NOMO-1 treated with DMSO at 0.1 percent for 48 hours (cell line): ENCODE measurements around the gene METRN.

Source experiments
- DNase-seq: peaks from one replicate; lab custom pipeline; 2025; ENCODE audit not compliant: unreplicated experiment; lab: John Stamatoyannopoulos, UW

METRN gene

DNA sequence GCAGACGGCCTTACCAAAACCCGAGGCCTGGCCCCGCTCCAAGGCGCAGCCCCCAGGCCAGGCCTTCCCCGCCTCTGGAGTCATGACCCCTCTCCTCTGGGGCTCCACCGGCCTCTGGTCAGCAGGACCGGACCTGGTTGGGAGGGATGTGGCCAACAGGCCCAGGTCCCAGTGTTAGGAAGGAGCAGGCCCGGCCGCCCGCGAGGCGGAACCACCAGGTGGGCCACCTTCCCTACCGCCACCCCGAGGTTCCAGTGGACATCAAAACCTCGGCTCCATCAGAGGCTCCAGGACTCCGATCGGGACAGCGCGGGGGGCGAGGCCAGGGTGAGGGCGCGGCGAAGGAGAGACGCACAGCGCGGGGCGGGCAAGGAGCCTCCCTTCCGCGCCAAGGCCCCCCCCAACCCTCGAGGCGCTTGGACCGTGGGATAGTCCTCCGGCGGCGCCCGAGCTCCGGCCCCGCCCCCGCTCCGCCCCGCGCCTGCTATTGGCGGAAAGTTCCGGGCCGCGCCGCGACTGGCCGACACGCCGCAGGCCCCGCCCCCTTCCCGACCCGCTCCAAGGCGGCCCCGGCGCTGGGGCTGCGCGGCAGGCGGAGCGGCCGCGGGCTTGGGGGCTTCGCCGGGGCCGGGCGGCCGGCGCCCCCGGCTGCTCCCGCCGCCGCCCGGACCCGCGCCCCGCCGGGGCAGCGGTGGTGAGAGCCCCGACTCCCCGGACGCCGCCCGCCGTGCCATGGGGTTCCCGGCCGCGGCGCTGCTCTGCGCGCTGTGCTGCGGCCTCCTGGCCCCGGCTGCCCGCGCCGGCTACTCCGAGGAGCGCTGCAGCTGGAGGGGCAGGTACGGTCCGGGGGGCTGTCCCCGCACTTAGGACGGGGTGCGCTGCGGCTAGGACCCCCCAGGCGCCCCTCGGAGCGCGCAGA is at the start of gene METRN:
METRN (plus strand) TSS at position 561 of the 919 bp plus-strand sequence; CDS start at position 733, 172 bp downstream.
- peak; percentile 73 for DNase-seq

DNA sequence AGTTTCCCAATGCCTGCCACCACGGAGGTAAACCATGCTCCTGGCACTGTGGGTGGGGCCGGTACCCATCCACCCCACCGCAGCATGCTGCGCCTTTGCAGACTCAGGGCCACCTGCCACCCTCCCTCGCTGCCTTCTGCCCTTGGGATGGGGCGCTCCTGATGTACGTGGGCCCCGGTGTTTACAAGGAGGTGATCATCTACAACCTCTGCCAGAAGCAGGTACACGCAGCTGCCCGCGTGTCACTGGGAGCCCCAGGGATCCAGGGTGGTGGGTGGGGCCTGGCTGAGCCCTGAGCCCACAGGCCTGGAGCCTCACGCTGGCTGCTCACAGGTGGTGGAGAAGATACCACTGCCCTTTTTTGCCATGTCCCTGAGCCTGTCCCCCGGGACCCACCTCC is 48.3 kb upstream of the METRN start:
- no peak for DNase-seq

GRCh38 chr16:667113-667779 is 47.7 kb upstream of the METRN start:
- no peak for DNase-seq

- peak; percentile 93 for DNase-seq
These were observed 47.0 kb upstream of the METRN start, which contains the start of gene RHOT2 for GRCh38 chr16:667780-668518. TSS of gene RHOT2 (plus strand) at chr16:668132. CDS start at chr16:668200, 68 bp downstream.

DNA sequence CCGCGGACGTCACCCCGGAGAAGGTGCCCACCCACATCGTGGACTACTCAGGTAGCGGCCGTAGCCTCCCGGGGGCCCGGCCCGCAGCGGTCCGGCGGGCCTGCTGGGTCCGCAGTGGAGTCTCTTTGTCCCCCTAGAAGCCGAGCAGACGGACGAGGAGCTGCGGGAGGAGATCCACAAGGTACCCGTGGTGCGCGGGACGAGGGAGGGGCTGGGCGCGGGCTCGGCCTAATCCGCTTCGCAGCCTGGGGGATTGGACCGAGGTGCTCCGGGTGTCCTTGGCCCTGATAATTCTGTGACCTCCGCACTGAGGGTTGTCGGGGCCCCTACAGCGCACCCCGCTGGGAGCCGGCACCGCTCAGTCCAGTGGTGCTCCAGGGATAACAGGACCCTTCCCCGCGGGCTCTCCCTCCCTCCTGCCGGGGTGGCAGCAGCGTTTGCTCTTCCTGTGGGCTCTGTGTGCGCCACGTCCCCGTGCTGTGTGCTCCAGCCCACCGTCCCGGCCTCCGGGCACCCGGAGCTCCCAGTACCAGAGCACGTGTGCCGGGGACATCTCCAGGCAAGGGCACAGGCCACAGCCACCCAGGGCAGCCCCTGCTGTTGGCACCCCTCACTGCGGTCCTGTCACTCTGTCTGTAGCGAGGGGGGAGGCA is 46.3 kb upstream of the METRN start:
- no peak for DNase-seq

GRCh38 chr16:669666-670065 is 45.3 kb upstream of the METRN start:
- DNase-seq: no peak

DNA sequence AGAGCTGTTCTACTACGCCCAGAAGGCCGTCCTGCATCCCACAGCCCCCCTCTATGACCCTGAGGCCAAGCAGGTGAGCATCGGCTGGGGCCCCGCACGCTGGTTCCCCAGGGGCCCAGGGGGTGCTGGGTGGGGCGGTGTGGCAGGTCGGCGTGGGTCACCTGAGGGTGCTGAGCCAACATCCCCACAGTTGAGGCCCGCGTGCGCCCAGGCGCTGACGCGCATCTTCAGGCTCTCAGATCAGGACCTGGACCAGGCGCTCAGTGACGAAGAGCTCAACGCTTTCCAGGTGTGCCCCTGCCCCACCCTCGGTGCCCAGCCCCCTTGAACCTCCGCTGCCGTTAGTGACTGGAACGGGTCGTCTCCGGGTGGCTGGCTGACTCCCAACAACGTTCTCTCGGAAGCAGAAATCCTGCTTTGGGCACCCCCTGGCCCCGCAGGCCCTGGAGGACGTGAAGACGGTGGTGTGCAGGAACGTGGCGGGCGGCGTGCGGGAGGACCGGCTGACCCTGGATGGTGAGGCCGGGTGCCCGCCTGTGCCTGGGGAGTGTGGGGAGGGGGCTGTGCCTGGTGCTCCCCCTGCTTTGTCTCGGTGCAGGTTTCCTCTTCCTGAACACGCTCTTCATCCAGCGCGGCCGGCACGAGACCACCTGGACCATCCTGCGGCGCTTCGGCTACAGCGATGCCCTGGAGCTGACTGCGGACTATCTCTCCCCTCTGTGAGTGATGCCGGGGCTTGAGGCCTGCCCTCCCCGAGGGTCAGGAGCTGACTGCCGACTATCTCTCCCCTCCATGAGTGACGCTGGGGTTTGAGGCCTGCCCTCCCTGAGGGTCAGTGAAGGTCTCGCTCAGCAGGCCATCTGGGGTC is 44.2 kb upstream of the METRN start:
- no peak for DNase-seq

DNA sequence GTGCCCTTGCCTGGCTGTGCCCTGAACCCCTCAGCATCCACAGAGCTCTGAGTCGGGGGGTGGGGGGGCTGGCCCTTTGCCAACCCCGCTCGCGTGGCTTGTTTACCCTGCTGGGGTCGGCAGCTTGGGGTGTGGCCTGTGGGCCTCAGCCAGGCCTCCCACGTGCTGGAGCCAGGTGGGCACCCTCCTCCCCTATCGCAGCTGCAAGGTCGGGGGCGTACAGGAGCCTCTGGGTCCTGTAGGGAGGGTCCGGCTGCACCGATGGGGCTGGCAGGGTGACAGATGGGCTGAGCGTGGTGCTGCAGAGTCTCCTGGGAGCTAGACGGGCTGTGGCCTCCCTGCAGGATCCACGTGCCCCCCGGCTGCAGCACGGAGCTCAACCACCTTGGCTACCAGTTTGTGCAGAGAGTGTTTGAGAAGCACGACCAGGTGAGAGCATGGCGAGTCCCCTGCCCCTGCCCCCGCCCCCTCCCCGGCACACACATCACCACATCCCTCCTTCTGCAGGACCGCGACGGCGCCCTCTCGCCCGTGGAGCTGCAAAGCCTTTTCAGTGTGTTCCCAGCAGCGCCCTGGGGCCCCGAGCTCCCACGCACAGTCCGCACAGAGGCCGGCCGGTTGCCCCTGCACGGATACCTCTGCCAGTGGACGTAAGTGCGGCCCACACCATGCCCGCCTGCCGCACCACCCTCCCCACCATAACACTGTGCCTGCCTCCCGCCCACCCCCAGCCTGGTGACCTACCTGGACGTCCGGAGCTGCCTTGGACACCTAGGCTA is 43.4 kb upstream of the METRN start:
- no peak for DNase-seq

DNA sequence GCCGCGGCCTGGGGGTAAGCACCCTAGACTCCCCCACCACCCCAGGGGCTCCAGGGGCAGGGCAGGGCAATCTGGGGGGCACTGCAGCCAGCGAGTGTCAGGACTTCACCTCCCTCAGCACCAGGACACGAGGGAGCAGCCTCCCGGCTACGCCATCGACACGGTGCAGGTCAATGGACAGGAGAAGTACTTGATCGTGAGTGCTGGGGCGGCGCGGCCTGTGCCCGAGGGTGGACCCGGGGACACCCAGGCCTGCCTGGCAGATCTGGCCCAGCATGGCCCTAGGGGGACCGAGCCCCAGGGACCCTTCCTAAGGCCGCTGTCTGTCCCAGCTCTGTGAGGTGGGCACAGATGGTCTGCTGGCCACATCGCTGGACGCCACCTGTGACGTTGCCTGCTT is 42.5 kb upstream of the METRN start:
- DNase-seq: no peak

GRCh38 chr16:672851-673250 is 42.1 kb upstream of the METRN start:
- DNase-seq: no peak

- DNase-seq: no peak
These were observed 41.4 kb upstream of the METRN start for GRCh38 chr16:673399-673991.

GRCh38 chr16:674214-674881 is 40.6 kb upstream of the METRN start:
- no peak for DNase-seq

GRCh38 chr16:674968-675883 is 39.7 kb upstream of the METRN start, which contains the start of gene RHBDL1:
TSS of gene RHBDL1 (plus strand) at chr16:675671. CDS start at chr16:675791, 120 bp downstream.
- DNase-seq: no peak

- DNase-seq: no peak
These were observed 38.9 kb upstream of the METRN start for GRCh38 chr16:675884-676564.

GRCh38 chr16:676565-676902 is 38.4 kb upstream of the METRN start:
- no peak for DNase-seq

DNA sequence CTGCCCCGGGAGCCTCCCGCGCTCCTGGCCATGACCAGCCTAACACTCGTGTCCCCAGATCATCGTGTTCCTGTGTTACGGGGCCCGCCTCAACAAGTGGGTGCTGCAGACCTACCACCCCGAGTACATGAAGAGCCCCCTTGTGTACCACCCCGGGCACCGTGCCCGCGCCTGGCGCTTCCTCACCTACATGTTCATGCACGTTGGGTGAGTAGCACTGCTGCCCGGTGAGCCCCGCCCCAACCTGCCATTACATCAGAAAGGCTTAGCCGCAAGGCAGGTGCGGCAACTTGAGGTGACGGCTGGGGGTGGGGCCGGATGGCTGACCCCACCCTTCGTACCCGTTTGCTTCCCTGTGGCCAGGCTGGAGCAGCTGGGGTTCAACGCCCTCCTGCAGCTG is 38.0 kb upstream of the METRN start:
- DNase-seq: no peak
